ENCODE results near the gene HIC1.

HIC1 gene

DNA sequence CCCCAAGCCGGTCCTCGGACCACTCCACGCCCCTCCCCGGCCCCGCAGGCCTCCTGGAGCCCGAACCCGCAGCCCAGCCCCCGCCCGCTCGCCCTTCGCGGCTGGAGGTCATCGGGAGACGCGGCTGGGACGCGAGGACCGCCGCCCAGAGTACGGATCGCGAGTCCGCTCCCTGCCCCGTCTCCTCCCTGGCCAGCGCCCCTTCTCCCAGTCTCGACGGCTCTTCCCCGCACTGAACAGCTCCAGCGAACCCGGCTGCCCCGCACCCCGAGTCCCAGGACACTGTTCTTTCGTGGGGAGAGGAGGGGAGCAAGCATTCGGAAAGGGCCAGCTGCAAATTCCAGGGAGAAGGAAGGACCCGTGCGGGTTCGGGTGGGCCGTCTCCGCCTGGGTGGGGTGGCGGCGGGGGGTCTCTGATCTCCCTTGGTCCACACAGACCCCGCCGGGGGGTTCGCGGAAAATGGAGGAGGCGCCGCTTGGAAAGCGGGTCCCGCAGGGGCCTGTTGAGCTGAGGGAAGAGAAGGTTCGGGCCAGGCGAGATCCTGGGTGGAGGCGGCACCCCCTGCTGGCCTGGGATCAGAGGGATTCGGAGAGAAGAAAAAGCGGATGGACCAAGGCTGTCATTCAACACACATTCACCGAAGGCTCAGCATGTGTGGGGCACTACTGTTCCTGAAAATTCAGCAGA lies 29.1 kb upstream of the HIC1 start:
- DNase-seq = no peak

DNA sequence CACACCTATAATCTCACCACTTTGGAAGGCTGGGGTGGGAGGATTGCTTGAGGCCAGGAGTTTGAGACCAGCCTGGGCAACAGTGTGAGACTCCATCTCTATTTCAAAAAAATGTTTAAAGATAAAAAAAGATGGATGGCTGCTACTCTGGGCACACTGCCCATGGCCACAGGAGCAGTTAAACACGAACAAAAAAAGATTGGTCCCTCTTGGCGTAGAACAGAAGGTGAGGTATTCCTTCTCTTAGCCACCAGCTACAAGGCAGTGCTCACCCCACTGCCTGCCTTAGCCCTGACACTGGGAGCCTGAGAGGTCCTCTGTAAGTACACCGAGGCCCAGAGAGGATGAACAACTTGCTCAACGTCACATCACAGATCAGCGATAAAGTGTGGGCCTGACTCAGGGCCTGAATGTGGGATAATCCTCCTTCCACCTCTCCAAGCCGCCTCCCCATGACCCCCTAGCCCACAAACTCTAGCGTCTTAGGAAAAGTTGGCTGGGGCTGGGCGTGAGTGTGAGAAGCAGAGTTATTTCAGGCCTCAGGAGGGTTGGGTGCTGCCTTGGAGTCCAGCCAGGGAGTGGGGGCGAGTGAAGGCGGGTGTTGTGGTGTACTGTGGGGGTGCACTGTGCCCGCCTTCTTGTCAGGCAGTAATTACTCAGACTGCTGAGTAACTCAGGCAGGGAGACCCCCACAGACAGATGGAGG lies 27.2 kb upstream of the HIC1 start:
- DNase-seq = no peak

DNA sequence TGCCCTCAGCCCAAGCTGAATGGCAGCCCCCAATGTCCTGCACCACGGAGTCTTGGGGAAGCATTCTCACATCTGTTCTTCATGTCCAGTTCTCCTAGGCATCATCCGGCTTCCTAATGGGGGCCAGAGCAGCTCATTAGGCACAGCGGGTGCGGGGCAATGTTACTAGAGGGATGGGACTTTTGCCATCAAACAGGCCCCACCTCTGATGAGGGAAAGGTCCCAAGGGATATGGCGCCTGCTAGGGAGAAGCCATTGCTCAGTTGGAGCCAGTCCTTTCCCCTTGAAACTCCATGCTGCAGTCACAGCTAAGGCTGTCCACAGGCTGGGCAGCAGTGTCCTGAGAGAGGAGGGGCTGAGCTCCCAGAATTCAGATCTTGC lies 26.7 kb upstream of the HIC1 start:
- no peak for DNase-seq

DNA sequence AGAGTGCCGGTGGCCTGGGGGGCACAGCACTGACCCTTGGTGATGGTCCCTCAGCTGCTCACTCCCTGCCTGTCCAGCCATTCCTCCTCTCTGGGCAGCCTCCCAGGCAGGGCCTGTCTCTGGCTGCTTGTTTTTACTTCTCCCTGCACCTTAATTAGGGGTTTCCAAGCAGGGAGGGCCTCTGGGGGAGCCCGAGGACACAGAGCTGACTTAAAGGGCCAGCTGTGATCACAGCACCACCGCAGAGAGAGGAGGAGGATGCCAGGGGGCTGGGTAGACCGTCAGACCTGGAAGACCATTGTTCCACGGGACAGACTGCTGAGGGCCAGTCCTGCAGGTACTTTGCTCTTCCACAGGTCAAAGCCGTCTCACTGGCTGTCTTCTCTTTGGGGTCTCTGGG lies 26.2 kb upstream of the HIC1 start:
- DNase-seq = no peak

DNA sequence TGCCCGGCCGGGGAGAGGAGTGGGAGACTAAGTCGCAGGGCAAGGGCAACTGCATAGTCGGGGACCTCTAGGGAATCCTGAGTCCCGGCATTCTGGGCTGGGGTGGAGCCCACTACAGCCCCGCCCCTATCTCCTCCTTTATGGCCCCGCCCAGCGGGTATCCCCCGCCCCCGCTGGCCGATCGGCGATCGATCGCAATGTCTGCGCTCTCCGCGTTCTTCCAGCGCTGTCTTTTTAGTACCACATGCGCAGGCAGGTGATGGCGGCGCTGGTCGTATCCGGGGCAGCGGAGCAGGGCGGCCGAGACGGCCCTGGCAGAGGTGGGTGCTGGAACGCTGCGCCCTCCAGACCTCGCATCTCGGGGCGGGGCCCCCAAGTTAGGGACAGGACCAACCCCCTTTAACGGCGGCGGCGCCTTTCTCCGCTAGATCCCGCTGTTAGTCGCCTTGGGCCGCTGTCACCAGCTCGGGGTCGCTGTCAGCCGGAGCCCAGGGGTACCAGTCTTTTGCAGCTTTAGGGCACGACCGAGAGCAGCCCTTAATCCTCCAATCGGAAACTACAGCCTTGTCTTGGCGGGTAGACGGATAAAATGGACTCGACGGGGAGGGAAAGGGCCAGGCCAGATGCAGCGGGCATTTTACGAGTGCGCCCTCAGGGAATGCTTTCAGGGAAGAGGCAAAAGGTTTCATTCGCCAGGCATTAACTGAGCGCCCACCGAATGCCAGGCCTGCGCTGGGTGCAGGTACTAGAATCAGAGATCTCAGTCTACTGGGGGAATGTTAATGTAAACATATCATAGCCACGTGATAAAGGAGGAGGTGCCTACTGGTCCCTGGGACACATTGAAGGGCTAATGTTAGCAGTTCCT lies 24.8 kb upstream of the HIC1 start, which contains the start of gene DPH1:
DPH1 (plus strand) TSS at position 243 of the 868 bp plus-strand sequence; CDS start at position 260, 17 bp downstream.
- DNase-seq = peak; percentile 63 to 74 (median 70)

DNA sequence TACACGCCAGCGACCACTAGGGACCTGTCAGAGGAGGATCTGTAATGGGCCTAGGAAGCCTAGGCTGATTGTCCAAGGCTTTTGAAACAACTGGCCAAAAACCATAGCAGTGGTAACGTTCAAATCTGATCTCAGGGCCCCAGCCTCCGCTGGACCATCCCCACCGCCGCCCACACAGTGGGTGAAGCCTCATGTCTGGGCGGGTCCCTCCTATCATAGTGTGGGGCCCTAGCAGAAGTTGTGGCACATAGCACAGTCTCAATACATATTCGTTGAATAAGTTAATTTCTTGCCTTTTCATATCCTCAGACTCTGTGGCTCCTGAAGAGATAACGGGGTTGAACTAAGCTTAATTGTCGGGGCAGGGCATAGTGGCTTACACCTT lies 24.1 kb upstream of the HIC1 start:
- no peak for DNase-seq

DNA sequence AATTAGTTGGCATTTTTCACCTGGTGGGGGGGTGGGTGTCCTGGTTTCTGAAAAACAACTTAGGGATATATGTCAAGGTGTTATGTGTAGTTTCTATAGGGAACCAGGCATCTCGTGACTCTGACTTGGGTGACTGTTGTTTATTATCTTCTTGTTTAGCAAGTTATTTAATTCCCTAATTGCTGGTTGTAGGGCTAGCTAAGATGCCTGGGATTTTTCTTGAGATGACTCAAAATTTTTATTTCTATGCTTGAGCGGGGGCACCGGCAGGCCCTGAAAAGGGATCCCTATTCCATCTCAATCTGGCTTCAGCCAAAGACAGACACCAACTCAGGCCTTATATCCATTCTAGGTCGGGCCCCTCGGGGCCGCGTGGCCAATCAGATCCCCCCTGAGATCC lies 21.8 kb upstream of the HIC1 start:
- no peak for DNase-seq

DNA sequence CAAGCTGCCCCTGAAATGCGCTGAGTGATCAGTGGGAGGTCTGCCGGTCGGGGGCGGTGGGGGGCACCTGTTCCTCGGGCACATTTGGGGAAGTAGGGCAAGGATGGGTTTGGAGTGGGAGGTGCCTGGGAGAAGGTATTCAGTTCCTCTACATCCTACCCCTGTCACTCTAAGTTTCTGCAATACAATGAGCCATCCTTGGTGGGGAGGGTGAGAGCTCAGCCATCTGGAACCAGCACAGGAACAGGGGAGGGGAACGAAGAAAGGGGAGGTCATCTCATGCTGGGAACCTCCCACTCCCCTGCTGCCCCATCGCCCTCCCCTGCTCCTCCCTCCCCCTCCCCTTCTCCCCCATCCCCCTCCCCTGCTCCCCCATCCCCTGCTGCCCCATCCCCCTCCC lies 20.7 kb upstream of the HIC1 start:
- DNase-seq = no peak

DNA sequence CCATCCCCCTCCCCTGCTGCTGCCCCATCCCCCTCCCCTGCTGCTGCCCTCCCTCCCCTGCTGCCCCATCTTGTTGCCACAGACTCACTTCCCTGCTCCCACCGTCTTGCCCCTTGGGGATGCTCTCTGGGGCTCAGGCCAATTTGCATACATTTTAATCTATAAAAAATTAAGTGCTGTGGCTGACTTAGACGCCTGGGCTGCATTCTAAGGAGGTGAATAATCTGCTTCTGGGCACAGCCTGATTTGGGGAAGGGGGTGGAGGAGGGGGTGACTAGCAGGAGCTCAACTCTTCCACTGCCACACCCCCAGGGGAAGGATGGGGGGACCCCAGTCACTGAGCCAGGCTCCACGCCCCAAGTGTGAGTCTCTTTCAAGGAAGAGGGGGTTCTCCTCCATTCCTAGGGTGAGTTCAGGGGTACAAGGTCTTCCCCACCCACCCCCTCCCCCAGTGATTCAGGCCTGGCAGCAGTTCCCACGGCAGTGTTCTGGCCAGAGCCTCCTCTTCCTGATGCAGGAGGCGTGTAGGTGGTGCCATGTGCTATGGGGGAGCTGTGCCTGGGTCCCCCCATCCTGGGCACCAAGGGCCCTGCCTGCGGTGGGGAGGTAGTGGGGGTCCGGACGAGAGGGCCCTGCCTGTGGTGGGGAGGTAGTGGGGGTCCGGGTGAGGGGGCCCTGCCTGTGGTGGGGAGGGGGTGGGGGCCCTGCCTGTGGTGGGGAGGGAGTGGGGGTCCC lies 19.9 kb upstream of the HIC1 start:
- no peak for DNase-seq

DNA sequence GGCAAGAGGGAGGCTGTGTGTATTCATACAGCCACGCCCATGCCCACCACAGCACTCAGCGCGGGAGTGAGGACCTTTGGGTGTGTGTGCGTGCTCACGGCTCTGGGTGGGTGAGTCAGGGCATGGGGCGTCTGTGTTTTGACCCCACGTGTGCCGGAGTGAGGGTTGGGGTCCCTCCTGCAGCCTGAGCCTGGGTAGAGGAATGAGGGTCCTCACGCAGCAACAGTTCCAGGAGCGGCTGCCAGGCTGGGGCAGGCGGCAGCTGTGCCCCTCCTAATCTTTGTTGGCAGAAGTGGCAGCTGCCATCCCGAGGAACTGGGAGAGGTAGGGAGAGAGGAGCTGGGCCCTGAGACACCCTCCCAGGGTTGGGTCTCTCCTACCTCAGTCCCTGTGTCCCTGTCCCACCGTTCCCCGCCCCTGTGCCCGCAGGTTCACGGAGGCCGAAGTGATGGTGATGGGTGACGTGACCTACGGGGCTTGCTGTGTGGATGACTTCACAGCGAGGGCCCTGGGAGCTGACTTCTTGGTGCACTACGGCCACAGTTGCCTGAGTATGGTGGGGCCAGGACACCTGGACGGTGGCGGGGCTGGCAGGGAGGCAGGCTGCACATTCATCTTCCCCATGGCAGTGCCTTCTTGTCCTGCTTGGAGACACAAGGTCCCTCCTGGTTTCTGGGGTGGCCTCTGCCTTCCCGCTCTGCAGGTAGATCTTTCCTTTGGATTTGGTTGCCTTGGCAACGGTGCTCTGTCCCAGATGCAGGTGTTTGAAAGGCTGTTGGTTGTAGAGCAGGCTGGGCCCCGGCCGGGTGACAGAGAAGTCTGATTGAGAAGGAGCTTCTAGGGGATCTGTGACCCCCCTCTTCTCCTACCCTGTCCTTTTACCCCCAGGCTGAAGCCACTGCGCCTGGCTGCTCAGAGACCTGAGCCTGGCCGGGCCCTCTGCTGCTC lies 19.1 kb upstream of the HIC1 start:
- no peak for DNase-seq

DNA sequence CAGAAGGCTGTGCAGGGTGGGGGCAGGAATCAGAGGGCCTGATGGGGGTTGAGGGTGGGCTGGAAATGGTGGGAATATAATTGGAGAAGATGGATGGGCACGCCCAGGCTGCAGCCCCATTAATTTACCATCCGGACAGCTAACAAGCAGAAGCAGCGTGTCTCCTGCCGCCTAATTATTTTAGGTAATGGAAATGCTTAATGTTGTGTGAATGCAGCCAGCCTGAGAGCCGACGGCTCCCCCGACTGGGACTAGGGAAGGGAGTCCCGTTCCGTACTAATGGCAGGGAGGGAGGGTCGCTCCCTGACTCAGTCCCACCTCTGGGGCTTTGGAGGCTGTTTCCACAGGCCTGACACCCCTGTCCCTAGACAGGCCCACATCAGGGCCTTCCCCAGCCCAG lies 17.7 kb upstream of the HIC1 start:
- no peak for DNase-seq

DNA sequence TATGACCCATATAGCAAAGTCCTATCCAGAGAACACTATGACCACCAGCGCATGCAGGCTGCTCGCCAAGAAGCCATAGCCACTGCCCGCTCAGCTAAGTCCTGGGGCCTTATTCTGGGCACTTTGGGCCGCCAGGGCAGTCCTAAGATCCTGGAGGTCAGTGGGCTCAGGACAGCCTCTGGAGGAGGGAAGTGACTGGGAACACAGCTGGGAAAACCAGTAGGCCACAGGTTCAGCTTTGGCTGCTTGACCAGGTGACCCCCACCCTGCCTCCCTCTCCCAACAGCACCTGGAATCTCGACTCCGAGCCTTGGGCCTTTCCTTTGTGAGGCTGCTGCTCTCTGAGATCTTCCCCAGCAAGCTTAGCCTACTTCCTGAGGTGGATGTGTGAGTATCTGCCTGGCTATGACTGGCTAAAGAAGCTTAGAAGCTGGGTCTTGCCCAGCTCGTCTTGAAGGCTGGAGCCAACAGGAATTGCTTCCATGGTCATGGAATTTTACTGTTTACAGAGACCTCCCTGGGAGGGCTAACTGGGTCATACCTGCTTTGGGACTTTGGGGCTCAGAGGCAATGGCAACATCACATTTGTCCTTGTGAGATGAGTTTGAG lies 14.6 kb upstream of the HIC1 start:
- no peak for DNase-seq

DNA sequence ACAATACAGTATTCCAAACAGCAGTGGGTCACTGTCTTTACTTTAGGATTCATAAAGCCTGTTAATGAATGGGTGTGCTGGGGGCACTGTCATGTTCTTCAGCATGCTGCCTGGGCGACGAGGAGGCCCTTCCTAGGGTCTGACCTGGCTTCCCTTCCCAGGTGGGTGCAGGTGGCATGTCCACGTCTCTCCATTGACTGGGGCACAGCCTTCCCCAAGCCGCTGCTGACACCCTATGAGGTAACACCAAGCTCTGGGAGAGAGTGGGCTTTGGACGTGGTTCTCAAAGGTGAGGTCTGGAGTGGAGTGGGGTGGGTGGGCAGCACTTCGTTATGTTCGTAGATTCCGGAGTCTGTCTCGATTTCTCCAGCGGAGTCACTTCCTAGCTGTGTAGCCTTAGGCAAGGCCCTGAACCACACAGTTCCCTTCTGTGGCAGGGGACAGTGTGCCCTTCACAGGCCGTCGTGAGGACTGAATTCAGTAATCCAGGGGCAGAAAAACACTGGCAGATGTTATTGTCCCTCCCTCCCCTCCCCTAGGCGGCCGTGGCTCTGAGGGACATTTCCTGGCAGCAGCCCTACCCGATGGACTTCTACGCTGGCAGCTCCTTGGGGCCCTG lies 13.9 kb upstream of the HIC1 start:
- DNase-seq = no peak

DNA sequence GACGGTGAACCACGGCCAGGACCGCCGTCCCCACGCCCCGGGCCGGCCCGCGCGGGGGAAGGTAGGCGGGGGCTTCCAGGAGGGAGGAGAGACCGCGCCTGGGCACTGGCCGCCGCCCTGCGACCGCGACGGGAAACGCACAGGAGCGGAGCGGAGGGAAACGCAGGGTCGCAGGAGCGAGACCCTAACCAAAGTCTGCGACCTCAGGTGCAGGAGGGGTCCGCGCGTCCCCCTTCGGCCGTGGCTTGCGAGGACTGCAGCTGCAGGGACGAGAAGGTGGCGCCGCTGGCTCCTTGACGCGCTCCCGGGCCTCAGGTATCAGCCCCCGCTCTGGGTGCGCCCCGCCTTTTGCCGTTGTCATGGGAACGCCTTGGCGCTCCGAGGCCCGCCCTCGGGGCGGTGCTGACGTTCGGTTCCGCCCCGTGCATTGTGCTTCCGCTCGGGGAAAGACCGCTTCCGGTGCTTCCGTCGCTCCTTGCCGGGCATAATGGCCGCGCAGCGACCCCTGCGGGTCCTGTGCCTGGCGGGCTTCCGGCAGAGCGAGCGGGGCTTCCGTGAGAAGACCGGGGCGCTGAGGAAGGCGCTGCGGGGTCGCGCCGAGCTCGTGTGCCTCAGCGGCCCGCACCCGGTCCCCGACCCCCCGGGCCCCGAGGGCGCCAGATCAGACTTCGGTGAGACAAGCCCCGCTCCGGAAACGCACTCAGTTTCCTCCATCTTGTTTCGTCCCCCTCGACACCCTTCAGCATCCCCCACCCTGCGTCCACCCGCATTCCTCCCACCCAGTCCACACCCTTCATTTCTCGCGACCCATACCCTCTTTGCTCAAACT lies 13.1 kb upstream of the HIC1 start, which contains the start of gene OVCA2:
OVCA2 (plus strand) TSS at position 462 of the 829 bp plus-strand sequence; CDS start at position 488, 26 bp downstream.
- peak; percentile 94 to 97 (median 96) for DNase-seq

DNA sequence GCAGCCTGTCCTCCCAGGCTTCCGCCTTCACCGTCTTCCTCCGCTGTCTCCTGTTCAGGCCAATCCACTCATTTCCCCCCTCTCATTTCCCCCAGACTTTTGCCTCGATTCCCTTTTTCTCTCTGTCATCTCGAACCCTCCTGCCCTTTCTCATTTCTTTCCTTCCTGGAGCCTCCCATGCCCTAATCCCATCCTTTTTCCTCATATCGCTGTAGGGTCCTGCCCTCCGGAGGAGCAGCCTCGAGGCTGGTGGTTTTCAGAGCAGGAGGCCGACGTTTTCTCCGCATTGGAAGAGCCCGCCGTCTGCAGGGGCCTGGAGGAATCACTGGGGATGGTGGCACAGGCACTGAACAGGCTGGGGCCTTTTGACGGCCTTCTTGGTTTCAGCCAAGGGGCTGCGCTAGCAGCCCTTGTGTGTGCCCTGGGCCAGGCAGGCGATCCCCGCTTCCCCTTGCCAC lies 12.5 kb upstream of the HIC1 start:
- no peak for DNase-seq

DNA sequence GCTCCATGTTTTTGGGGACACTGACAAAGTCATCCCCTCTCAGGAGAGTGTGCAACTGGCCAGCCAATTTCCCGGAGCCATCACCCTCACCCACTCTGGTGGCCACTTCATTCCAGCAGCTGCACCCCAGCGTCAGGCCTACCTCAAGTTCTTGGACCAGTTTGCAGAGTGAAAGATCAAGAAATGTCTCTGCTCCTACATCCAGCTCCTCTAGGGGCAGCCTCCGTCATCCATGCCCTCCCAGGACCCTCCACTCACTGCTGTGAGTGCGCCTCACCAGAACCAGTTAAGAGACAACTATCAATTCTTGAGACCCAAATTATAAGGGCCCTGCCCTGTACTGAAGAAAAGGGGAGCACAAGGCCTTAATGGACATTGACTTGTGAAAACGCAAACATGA lies 12.0 kb upstream of the HIC1 start:
- DNase-seq = no peak

DNA sequence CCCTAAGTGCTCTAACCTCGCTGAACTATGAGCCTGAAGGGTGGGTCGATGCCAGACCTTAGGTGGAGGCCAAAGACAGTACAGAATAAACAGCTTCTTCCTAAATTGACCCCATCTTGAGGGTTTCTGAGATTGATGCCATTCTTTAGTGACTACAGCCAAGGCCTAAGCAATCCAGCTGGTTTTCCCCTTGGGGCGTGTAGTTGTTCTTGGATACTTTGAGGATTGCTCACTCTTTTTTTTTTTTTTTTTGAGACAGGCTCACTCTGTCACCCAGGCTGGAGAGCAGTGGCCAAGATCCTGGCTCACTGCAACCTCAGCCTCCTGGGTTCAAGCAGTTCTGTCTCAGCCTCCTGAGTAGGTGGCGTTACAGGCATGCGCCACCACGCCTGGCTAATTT lies 11.1 kb upstream of the HIC1 start:
- DNase-seq = no peak

DNA sequence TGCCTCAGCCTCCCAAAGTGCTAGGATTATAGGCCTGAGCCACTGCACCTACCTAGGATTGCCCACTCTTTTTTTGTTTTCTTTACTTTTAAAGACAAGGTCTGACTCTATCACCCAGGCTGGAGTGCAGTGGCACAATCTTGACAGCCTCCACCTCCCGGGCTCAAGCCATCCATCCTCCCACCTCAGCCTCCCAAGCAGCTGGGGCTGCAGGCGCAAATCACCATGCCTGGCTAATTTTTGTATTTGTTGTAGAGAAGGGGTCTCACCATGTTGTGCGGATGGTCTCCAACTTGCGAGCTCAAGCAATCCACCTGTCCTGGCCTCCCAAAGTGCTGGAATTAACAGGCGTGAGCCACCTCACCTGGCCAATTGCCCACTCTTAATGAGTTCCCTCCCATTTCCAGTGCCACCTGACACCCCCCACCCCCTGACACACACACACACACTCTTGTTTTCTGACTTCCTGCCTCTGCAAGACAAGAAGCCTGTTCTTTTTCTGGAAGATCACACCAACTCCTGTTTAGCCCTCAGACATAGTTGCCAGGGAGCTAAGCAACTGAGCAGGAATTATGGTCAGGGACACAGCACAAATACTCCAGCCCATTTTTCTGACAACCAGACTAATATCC lies 10.5 kb upstream of the HIC1 start:
- DNase-seq = no peak

DNA sequence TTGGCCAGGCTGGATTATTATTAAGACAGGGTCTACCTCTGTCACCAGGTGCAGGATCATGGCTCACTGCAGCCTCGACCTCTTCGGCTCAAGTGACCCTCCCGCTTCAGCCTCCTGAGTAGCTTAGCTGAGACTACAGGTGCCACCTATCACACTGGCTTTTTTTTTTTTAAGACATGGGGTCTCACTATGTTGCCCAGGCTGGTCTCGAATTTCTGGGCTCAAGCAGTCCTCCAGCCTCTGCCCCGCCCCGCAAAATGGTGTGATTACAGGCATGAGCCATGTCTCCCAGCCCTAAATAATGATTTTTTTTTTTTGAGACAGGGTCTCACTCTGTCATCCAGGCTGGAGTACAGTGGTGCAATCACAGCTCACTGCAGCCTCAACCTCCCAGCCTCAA lies 7.3 kb upstream of the HIC1 start:
- no peak for DNase-seq
